RPMI7951 (cell line): ENCODE results near the gene LAMA5. TPM values are rescaled to one million over a fixed set of nuclear protein-coding genes. Genes with fewer than 3 reads are reported as not detected.

Source experiments
- DNase-seq: peaks from one replicate; pipeline ENCODE4 v3.0.0-alpha.2; 2012; ENCODE audit warnings: low read depth
- total RNA-seq: library from RNA; depleted of rRNA; stranded (reverse); fragments of >200 nt; shearing (Covaris generic); gene quantifications from 2 replicates; pipeline ENCODE4 v1.2.3, GENCODE V29; 2014

The LAMA5 gene
- total RNA-seq, 1 experiment from 2014 or later: 36.6 TPM

DNA sequence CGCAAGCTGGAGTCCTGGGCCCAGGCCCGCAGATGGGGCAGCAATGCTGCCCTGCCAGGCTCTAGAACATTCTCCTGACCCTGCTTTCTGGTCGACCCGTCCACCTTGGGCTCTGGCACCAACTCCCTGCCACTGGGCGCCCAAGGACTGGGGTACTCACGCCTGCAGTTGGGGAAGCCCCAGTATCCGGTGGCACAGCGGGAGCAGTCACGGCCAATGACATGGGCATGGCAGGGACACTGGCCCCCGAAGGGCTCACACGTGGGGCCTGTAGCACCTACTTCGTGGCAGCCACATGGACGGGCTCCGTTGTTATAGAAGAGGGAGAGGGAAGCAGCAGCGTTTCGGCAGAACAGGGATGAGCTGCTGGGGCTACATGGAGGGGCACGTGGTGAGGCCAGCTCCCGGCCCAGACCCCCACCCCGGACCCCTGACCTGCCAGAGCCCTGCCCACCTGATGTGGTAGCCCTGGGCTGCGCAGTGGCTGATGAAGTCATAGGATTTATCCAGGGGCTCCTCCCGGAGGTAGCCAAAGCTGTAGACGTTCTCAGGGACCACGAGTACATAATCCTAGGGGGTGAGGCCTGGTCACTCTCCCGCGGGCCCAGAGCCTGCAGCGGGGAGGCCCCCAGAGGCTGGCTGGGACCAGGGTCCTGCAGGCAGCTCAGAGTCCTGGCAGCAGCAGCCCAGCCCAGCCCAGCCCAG lies 38.3 kb downstream of the LAMA5 start:
- no peak for DNase-seq

DNA sequence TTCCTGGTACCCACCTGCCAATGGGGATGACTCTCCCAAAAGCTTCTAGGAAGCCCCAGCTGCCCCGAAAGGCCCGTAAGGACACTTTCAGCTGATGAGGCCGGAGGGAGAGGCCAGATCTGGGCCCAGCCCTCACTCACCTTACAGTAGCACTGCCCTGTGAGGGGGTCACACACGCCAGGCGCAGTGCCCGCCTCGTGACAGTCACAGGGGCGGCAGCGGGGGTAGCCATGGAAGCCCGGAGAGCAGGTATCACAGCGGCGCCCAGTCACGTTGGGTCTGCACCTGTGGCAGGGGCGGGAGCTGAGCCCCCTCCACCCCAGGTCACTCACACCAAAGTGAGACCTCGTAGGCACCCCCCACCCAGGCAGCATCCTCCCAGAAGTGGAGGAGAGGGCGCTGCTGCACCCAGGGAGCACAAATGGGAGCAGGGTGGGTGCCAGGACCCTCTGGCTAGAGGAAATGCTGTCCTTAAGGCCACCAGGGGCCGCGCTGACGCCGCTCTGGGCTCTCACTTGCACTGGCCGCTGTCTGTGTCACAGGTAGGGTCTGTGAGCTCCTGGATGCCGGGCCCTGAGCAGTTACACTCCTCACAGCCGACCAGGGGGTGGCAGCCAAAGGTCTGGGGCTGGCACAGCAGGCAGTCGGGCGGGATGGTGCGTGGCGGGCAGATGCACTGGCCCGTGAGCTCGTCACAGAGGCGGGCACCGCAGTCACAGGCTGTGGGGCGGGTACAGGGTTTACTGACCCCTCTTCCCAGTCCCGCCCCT lies 39.2 kb downstream of the LAMA5 start:
- no peak for DNase-seq

DNA sequence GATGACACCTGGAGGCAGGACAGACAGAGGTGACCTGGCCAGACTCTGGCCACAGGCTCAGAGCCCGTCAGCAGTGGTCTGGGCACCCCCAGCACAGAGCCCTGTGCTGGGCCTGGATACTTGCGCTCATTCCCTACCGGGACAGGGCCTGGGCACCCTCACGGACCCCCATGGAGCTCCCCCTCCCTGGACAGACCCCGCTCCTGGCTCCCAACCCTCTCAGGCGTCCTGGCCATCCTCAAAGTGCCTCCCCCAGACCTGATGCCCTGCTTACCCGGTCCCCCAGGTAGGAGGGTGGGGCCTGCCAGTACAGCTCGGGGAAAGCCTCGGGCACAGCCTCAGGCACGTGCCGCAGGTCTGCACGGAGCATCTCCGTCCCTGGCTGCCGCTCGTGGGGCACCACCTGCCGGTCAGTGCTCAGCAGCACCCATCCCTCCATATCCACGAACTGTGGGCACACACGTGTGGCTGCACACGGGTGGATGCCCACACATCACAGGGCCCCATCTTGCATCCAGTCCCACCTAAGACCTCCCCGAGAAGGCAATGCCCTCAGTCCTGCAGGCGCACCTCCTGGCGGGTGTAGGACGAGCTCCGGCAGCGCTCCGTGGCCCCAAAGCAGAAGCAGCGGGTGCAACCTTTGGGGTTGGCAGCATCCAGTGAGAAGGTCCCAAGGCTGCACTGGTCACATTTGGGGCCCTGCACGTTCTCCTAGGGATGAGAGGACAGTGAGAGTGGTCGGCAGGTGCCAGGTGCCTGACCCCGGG lies 40.0 kb downstream of the LAMA5 start:
- DNase-seq: no peak

DNA sequence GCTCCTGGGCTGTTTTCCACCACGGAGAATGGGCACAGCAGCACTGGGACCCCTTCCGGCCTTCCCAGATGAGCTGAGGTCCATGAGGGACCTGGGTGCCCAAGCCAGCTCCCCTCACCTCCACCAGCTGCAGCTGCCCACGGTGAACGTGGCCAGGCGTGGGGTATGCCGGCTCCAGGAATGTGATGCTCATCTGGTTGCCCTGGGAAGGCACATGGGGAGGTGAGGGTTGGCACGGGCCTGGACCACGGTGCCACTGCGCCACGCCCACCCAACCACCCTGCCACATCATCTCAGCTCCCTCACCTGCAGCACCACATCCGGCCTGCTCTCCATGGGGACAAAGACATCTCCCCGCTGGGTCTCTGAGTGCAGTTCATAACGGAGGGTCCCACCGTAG lies 40.6 kb downstream of the LAMA5 start:
- no peak for DNase-seq

DNA sequence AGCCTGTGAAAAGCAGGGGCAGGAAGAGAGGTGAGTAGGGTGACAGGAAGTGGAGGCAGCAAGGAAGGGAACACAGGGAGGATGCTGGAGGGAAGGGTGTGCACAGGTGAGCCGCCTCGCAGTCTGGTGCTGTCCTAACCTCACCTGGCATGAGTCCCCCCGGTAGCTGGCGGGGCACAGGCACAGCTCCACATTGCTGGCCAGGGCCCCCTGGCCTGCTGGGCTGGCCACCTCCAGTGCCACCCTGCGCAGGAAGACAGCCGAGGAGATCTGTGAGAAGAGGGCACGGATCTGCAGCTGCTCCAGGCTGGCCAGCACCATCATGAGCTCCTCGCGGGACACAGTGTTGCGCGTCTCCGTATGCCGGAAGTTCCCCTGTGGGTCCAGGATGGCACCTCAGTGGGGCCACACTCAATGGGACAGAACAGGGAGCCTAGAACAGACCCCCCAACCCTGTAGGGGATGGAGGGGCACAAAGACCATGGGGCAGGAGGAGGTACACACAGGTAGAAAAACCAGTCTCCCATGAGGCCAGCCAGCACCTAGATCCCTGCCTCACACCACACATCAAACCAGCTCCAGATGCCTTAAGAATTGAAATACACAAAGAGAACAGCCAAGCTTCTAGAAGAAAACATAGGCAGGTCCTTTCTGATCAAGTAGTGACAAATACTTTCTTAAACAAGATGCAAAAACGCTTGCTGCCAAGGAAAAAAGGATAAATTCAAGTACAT lies 41.8 kb downstream of the LAMA5 start:
- DNase-seq: no peak

DNA sequence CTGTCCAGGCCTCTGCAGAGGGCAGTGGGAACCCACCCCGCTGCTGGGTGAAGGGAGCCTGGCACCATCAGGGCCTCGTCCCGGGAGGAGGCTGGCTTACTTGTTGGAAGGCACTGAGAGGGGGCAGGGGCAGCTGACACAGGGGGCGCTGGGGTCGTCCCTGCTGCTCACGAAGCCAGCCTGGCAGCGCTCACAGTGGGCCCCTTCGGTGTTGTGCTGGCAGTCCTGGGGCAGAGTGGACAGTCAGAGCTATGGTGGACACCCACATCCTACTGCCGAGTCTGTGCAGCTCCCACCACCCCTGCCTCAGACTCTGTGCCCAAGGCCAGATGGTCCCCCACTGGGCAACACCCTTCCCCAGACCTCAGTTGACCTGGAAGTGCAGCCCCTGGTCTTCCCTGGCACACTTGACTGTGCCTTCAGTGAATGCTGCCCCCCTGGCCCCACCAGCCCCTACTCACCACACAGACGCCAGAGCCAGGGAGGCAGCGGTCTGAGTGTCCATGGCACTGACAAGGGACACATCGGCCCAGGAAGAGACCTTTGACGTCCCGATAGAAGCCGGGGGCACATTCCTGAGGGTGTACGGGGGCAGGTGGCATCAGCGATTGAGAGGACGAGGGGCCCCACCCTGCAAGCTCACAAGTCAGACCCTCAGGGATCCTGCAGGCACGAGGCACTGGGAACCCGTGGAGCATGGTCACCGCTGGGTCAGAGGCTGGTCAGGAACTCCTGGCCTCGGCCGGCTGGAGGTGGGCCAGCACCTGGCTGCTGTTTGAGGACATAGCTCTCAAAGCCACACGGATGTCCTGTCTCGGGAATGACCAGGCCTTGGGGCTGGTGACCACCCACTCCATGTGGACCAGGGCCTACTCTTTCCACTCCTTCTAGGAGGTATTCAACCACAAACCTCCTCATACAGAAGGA lies 42.9 kb downstream of the LAMA5 start:
- DNase-seq: no peak

DNA sequence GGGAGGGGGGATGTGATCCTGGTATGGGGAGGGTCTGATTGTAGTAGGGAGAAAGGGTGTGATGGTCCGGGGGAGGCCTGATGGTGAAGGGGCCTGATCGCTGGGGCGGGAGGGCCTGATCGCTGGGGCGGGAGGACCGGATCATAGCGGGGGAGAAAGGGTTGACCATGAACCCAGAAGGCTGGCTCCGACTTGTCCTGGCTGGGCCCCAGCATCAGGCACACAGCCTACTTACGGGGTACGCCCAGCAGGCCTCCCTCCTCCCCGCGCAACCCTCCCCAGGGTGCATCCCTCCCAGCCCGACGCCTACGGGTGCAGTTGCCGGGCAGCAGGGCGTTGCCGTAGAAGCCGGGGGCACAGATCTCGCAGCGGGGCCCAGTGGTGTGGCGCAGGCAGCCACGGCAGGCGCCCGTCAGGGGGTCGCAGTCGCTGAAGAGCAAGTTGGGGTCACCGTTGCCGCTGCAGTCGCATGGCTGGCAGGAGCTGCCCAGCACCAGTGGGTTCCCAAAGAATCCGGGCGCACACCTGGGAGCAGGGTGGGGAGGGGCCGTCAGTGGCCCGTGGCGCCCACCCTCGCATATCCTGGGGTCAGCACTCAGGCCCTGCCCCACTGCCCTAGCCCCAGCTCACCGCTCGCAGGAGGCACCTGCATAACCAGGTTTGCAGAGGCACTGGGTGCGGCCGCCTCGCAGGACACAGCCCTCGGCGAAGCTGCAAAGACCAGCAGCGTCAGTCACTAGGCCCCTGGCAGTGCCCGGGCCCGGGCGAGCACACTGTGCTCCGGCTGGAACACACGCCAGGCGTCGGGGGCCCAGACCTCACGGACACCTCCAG lies 43.7 kb downstream of the LAMA5 start:
- no peak for DNase-seq

DNA sequence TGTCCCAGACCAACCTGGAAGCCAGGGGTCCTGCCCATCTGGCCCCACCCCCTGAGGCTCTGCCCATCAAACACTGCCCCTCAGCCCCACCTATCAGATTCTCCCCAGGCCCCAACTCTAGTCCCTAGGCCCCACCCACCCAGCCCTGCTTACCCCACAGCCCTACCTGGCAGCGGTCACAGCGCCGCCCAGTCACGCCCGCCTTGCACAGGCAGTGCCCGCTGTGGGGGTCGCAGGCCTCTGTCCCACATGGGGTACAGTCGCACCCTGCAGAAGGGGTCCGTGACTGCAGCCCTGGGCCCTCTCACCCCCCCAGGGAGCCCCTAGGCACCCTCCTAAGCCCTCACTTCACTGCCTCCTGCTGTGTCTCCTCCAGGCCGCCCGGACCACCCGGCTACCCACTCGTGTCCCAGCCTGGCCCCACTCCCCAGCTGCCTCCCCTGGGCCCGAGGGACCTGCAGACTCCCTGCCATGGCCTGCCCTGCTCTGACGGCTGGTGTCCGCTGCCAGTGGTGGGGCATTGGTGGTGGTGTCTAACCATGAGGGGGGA lies 44.5 kb downstream of the LAMA5 start:
- no peak for DNase-seq

DNA sequence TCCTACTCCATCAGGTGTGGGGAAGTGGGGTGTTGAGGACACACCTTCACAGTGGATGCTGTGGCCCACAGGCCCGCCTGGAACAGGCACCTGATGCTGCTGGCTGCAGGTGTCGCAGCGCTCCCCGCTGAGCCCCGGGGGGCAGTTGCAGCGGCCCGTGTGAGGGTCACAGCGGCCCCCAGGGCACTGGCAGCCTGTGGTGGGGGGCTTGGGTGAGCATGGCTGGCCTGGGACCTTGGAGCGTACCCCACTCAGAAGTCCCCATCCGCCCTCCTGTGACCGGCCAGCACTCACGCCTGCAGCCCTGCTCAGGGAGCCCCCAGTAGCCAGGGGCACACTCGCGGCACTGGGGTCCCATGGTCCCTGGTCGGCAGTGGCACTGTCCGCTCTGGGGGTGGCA lies 45.1 kb downstream of the LAMA5 start:
- no peak for DNase-seq

DNA sequence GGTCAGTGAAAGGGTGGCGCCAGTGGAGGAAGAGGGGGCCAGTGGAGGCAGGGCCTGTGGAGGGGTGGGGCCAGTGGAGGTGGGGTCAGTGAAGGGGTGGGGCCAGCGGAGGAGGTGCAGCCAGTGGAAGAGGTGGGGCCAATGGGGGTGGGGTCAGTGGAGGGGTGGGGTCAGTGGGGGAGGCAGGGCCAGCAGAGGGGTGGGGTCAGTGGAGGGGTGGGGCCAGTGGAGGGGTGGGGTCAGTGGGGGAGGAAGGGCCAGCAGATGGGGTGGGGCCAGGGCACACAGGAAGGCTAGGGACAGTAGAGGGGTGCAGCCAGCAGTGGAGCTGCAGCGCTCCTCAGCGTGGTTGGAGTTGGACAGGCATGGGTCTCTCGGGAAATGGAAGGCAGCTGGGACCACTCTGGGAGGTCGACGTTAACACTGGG lies 45.6 kb downstream of the LAMA5 start:
- peak; percentile 46 for DNase-seq

DNA sequence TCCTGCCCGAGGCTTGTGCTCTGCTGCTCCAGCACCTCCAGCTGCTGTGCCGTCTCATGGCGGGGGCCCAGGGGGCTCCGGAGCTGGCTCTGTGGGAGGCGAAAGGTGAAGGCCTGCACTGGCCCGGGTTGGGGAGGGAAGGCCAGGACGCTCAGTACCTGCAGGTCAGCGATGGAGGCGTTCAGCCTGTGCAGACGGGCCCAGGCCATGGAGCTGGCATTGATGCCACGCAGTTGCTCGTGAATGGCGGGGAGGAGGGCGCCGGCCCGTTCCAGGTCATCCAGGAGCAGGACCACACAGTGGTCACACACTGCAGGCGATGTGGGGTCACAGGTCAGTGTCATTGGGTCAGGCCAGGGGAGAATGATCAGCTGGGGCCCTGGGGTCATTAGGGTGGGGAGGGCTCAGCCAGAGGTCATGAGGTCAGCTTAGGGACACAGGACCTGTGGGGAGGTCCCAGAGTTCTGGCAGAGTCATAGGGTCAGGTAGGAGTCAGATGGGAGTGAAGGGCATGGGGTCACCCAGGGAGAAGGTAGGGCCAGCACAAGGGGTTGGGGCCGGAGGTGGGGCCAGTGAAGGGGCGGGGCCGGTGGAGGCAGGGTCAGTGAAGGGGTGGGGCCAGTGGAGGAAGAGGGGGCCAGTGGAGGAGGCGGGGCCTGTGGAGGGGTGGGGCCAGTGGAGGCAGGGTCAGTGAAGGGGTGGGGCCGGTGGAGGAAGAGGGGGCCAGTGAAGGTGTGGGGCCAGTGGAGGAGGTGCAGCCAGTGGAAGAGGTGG lies 46.3 kb downstream of the LAMA5 start:
- DNase-seq: peak; percentile 41

DNA sequence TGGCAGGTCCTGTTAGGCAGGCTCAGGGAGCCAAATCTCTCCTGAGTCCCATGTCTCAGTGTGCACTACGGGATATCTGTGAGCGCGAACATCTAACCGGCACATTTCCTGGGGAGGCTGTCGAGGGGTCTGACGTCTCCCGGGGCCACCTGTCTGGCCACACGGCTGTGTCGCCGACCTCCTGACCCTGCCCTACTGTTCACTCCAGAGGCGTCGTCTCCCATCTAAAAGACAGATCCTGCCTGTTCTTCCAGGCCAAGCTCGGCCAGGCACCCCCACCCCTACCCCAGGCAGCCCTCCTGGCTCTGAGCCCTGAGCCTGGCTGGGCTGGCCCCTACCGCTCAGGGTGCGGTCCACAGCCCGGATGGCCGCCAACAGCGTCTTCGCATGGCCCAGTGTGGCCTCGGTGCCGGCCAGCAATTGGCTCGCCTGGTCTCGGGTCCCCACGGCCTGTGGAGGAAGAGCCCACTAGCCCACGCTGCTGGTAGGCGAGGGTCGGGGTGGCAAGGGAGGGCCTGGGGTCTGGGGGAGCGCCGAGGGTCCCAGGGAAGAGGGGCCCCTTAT lies 47.7 kb downstream of the LAMA5 start:
- no peak for DNase-seq

DNA sequence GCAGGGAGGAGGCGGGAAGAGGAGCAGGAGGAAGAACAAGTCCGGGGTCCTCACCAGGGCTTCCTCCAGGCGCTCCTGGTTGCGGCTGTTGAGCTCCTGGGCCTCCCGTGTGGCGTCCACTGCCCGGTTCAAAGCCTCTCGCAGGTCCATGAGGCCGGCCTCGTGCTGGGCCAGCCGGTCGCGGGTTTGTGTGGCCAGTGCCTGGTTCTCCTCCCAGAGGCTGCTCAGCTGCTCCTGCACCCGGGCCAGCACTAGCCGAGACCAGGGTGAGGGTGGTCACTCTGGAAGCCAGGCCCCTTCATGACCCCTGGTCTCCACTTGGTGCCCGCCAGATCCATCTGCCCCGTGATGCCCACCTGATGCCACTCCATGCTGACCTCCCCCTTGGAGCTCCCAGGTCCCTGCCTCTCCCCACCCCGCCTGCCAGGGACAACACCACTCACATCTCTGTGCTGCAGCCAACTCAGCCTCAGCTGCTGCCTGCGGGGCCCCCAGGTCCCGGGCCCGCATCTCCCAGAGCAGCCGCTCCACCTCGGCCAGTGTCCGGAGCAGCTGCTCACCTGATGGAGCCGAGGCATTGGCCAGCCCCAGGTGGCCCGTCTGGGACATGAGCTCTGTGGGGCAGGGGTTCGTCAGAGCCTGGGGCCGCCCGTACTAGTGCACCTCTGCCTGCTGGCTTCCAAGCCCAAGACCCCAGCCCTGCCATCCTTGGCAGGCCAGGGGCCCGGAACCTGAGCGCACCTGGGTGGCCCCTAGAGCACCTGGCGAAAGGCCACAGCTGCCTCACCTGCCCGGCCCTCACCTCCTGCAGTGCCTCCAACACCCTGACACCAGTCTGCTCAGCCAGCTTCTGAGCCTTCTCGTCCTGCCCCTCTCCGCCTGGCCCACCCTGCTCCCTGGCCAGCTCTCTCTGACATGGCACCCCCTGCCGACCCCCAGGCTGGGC lies 48.4 kb downstream of the LAMA5 start:
- DNase-seq: peak; percentile 65

DNA sequence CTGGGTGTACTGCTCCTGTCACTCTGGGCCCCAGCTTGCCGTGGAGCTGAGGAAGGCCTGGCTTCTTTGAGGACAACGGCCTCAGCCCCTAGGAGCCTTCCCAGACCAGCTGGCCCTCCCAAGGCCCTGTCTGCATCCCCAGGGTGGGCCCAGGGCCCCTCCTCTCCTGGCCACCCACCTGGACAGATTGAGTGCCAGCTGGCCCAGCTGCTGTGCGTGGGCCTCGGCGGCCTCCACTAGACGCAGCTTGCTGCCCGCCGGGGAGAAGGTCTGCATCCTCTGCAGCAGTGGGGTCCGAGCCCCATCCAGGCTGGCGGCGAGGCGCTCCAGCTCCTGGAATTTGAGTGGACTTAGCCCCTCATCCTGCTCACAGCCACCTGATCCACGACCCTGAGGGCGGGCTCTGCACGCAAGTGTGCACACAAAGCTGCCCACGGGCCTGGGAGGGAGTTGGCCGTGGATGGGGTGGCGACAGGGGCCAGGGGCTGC lies 49.9 kb downstream of the LAMA5 start:
- DNase-seq: no peak

DNA sequence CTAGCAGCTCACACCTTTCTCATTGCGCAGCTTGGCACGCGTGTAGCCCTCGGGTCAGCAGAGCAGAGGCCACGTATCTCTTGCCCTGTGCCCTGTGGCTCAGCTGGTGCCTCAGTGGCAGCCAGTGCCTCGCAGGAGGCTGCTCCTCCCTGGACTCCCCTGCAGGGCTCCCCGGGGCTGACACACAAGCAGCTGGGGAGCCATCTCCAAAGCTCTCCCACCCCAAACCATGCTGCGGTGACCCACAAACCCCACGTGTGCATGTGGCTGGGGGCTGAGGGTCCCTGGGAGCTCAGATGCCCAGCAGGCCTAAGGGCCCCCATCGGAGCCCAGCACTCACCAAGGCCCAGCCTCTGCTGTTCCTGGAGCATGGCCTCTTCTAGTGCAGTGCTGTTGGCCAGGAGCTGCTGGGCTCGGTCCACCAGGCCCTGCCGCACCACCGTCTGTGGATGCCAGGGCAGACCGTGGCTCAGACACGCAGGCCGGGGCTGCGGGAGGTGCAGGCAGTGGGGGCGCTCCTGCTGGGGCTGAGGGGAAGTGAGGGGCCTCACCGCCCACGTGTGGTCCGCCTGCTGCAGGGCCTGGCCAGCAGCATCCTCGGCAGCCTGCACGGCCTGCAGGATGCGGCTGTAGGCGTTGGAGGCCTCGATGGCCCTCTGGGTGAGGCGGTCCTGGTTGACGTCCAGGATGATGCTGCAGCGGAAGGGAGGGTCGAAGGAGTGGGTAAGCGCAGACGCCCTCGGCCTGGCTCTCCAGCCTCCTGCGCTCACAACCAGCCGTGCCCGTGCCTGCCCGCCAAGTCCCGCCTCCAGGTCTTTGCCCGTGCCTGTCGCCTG lies 50.6 kb downstream of the LAMA5 start:
- DNase-seq: no peak

DNA sequence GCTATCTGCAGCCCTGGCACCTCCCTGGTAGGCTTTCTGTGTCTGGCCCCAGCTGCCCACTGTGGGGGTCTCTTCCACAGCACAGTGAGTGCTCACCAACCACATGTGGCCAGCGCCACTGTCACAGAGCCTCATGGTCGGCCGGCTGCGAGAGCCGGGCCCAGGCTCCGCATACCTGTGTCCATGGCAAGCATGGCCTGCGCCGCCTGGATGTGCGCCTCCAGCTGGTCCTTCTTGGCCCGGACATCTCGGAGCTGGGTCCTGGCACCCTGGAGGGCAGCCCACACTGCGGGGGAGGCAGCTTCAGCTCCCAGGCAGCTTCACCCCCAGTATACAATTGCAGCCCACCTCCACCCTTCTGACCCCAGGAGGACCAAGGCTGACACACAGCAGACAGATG lies 51.3 kb downstream of the LAMA5 start:
- no peak for DNase-seq
